ENCODE measurements around the gene TOMM20L.

Gene TOMM20L

GRCh38 chr14:58427281-58428117 is 31.8 kb downstream of the TOMM20L start, which contains the start of the genes KIAA0586 and TIMM9:
KIAA0586 (plus strand) TSS chr14:58427719; CDS start chr14:58428265, 546 bp downstream.
TIMM9 (minus strand) TSS chr14:58427531; CDS start chr14:58411945, 15,586 bp downstream.
- peak; percentile 98 for DNase-seq (ENCODE audit: low read depth)

GRCh38 chr14:58428118-58428683 is 32.5 kb downstream of the TOMM20L start:
- peak; percentile 41 for DNase-seq (ENCODE audit: low read depth)

GRCh38 chr14:58430156-58430555 is 34.4 kb downstream of the TOMM20L start:
- DNase-seq (ENCODE audit: low read depth) = no peak

GRCh38 chr14:58439476-58439875 is 43.7 kb downstream of the TOMM20L start:
- DNase-seq (ENCODE audit: low read depth) = no peak

GRCh38 chr14:58444627-58445026 is 48.9 kb downstream of the TOMM20L start:
- no peak for DNase-seq (ENCODE audit: low read depth)

GRCh38 chr14:58455593-58456265 is 60.0 kb downstream of the TOMM20L start:
- no peak for DNase-seq (ENCODE audit: low read depth)
